Breast epithelium (tissue), 4 donors: ENCODE results near the gene CPA1. TPM values are rescaled to one million over a fixed set of nuclear protein-coding genes. Genes with fewer than 3 reads are reported as not detected.

Experiments used
- DNase-seq, 2 donors: peaks; one replicate each; pipeline ENCODE4 v3.0.0-alpha.2; 2019; ENCODE audit warnings: low spot score in 2 of 2
- H3K27ac ChIP-seq, 2 donors: fragments of 200-600 bp; sonication (generic) in 1 of 2; one replicate each; pipeline ENCODE4 v1.5.1; 2016 to 2019; ENCODE audit warnings: mild to moderate bottlenecking in 1 of 2
- H3K27me3 ChIP-seq, 2 donors: fragments of 200-600 bp; sonication (generic) in 1 of 2; one replicate each; pipeline versions ENCODE4 v1.5.1 to v1.6.0; 2017 to 2019; ENCODE audit warnings: control low read depth in 1 of 2, mild to moderate bottlenecking in 1 of 2
- H3K36me3 ChIP-seq: fragments of 200-600 bp; one replicate; pipeline ENCODE4 v1.5.1; 2019
- H3K4me1 ChIP-seq, 2 donors: fragments of 200-600 bp; sonication (generic); one replicate each; pipeline ENCODE4 v1.5.1; 2016 to 2019; ENCODE audit warnings: control low read depth in 1 of 2
- H3K4me3 ChIP-seq, 3 donors: fragments of 200-600 bp; sonication (generic); 1 replicate in 2 of 3; 2 replicates in 1 of 3; pipeline ENCODE4 v1.5.1; 2016 to 2019; ENCODE audit warnings: mild to moderate bottlenecking in 3 of 3, moderate library complexity in 2 of 3
- H3K9me3 ChIP-seq, 2 donors: fragments of 200-600 bp; sonication (generic) in 1 of 2; one replicate each; pipeline ENCODE4 v1.5.1; 2016 to 2019; ENCODE audit warnings: control low read depth in 1 of 2
- CTCF ChIP-seq, 3 donors: fragments of 450-650 bp; IDR thresholded peaks; one replicate each; pipeline ENCODE4 v1.5.1; 2016 to 2017; ENCODE audit warnings: antibody characterized with exemption in 3 of 3, mild to moderate bottlenecking in 3 of 3, moderate library complexity in 3 of 3
- POLR2A ChIP-seq: fragments of 450-650 bp; IDR thresholded peaks from one replicate; pipeline ENCODE4 v1.6.1; 2016; ENCODE audit warnings: antibody characterized with exemption, mild to moderate bottlenecking, moderate library complexity
- POLR2AphosphoS5 ChIP-seq, 3 donors: sonication (generic); formaldehyde crosslinking; IDR thresholded peaks; one replicate each; pipeline ENCODE4 v1.6.1; 2017; ENCODE audit warnings: antibody characterized with exemption in 3 of 3
- intact Hi-C: fragments of 100-400 bp; cut with DNase I; formaldehyde crosslinking; loops from one replicate; pipeline ENCODE4 v1.15.1; 2023; ENCODE audit warnings: low total_unique reads
- total RNA-seq, 3 donors: library from RNA; depleted of rRNA; stranded (reverse); fragments of >200 nt; gene quantifications; one replicate each; pipeline ENCODE4 v1.1.0, GENCODE V29; 2016

Gene CPA1
- total RNA-seq, 3 donors from 2014 or later = 0.73 to 0.96 TPM; not detected in 1

GRCh38 chr7:130393841-130394411 lies 13.6 kb downstream of the CPA1 start:
- H3K4me3 ChIP-seq = no peak overlapping the region
- no peak for DNase-seq
- no peaks in the 10 kb centered on the region for H3K9me3 ChIP-seq
- no peaks in the 10 kb centered on the region for H3K4me1 ChIP-seq
- no peaks in the 10 kb centered on the region for H3K27me3 ChIP-seq
- TF ChIP-seq CTCF (IDR thresholded peaks at IDR 0.05) (no peak), POLR2AphosphoS5 (IDR thresholded peaks at IDR 0.05) (no peak), POLR2A (no peak)
- intact Hi-C loops = no loop called here
- no peaks in the 10 kb centered on the region for H3K36me3 ChIP-seq
- no peak overlapping the region for H3K27ac ChIP-seq

GRCh38 chr7:130394421-130395195 lies 14.3 kb downstream of the CPA1 start:
- intact Hi-C loops = no loop called here
- TF ChIP-seq POLR2AphosphoS5 (IDR thresholded peaks at IDR 0.05) (no peak), POLR2A (no peak), CTCF (IDR thresholded peaks at IDR 0.05) (no peak)
- no peak overlapping the region for H3K4me3 ChIP-seq
- H3K27ac ChIP-seq = no peak overlapping the region
- no peaks in the 10 kb centered on the region for H3K27me3 ChIP-seq
- H3K36me3 ChIP-seq = no peaks in the 10 kb centered on the region
- peaks cover 0 to under 1% of the 10 kb centered on the region in 2 donors for H3K4me1 ChIP-seq
- no peaks in the 10 kb centered on the region for H3K9me3 ChIP-seq
- DNase-seq = no peak

GRCh38 chr7:130395421-130395820 lies 15.1 kb downstream of the CPA1 start:
- no peak overlapping the region for H3K27ac ChIP-seq
- TF ChIP-seq CTCF (IDR thresholded peaks at IDR 0.05) = no peak
- no peak for TF ChIP-seq POLR2A
- TF ChIP-seq POLR2AphosphoS5 (IDR thresholded peaks at IDR 0.05) = no peak
- H3K9me3 ChIP-seq = no peaks in the 10 kb centered on the region
- DNase-seq = no peak
- H3K27me3 ChIP-seq = no peaks in the 10 kb centered on the region
- intact Hi-C loops = no loop called here
- no peak overlapping the region for H3K4me3 ChIP-seq
- no peaks in the 10 kb centered on the region for H3K36me3 ChIP-seq
- peaks cover 0 to 8% of the 10 kb centered on the region in 2 donors for H3K4me1 ChIP-seq

- intact Hi-C loops = no loop called here
- Histone ChIP-seq H3K4me3 (no peak overlapping the region), H3K36me3 (no peaks in the 10 kb centered on the region), H3K4me1 (peaks cover 0 to 8% of the 10 kb centered on the region in 2 donors), H3K27me3 (no peaks in the 10 kb centered on the region), H3K27ac (no peak overlapping the region), H3K9me3 (no peaks in the 10 kb centered on the region)
- TF ChIP-seq CTCF (IDR thresholded peaks at IDR 0.05) (no peak), POLR2A (no peak), POLR2AphosphoS5 (IDR thresholded peaks at IDR 0.05) (no peak)
- no peak for DNase-seq
These were observed 15.8 kb downstream of the CPA1 start for GRCh38 chr7:130396109-130396508.

GRCh38 chr7:130397051-130397757 lies 16.9 kb downstream of the CPA1 start:
- no peak for DNase-seq
- no peak overlapping the region for H3K4me3 ChIP-seq

More at GRCh38 chr7:130397051-130397757, 16.9 kb downstream of the CPA1 start:
- Histone ChIP-seq H3K27me3 (no peaks in the 10 kb centered on the region), H3K27ac (no peak overlapping the region), H3K36me3 (no peaks in the 10 kb centered on the region), H3K9me3 (no peaks in the 10 kb centered on the region), H3K4me1 (peaks cover 0 to 8% of the 10 kb centered on the region in 2 donors)
- intact Hi-C loops = no loop called here
- no peak for TF ChIP-seq CTCF (IDR thresholded peaks at IDR 0.05)
- no peak for TF ChIP-seq POLR2A
- TF ChIP-seq POLR2AphosphoS5 (IDR thresholded peaks at IDR 0.05) = no peak
